Glomerular visceral epithelial cell (primary cell): Measurements from ENCODE around the gene DUT.

Source experiments
- DNase-seq: peaks from one replicate; pipeline ENCODE4 v3.0.0-alpha.2; 2016; ENCODE audit errors: extremely low spot score

DUT gene

DNA sequence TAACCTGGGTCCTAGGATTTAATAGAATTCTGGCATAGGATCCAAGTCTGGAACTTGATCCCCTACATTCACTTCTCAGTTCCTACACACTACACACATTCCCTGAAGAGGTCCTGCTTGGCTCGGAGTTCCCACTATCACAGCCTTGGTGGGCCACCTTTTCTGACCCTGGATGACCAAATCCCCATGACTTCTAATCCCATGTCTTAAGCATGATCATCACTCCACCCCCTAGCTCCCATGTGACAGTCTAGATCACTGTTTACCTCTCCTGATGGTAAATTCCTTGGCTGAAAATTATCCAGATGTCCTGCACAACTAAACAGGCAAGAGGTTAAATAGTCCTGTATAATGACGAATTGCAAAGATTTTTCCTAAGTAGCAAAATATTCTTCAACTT is 40.3 kb downstream of the DUT start:
- DNase-seq: no peak

DNA sequence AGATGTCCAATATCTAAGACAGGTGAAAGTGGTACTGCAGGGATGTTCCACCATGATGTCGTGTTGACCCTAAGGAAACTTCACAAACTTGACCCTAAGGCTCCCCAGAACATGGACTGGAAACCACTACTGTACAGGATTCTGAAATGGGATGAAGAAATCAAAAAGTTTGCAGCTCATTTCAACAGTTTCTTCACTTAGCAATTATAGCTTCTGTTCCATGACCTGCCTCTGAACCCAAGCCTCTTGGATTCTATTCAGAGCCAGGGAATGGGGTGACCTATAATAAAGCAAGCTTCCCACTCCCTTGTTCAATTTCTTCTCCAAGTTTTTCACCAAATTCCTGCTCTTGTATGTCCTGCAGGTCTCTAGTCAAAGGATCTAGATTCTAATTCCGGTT is 40.7 kb downstream of the DUT start:
- DNase-seq: no peak

DNA sequence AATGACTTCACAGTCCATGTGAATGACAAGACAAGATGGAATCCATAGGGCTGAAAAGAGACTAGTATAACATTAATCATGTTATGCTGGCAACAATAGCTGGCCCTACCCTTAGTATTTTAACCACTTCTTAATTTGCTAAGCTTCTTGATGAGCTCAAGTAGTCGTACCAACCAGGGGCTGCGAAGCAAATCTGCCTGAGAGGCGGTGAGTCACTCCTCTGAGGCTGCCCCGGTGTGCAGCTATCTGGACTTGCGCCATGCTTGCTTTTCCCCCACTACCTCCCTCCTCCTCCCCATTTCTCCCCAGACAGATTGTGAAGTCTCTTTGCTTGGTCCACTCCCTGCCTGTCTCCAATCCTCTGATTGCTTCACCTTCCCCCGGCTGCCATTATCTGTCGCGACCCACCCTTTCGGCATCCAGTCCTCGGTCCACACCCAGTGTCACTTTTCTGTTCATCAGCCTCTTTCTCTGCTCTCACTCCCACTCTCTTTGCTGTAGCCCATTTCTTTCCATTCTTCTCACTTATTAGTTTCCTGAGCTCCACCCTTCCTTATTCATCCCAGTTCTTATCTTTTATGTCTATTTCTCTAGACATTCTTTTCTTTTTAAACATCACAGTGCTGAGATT is 42.7 kb downstream of the DUT start:
- DNase-seq: peak; percentile 85

DNA sequence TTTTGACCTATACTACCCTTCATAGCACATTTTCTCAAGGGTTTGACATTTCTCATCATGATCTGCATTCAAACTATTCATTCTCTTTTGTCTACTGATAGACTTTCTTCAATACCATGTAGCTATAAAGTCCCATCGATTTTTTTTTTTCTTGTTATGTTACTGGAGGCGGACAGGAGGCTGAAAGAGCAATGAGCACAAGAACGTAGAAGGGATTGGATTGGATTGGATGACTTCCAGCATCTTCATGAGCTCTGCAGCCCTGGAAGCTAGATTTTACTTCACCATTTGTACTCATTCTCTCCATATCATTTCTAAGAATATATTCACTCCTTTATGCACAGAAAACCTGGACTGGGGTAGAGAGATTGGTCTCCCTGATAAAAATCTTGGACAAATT is 43.2 kb downstream of the DUT start:
- DNase-seq: no peak

DNA sequence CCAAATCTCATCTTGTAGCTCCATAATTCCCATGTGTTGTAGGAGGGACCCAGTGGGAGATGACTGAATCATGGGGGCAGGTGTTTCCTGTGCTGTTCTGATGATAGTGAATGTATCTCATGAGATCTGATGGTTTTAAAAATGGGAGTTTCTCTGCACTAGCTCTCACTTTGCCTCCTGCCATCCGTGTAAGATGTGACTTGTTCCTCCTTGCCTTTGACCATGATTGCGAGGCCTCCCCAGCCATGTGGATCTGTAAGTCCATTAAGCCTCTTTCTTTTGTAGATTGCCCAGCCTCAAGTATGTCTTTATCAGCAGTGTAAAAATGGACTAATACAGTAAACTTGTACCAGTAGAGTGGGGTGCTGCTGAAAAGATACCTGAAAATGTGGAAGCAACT is 44.5 kb downstream of the DUT start:
- no peak for DNase-seq

DNA sequence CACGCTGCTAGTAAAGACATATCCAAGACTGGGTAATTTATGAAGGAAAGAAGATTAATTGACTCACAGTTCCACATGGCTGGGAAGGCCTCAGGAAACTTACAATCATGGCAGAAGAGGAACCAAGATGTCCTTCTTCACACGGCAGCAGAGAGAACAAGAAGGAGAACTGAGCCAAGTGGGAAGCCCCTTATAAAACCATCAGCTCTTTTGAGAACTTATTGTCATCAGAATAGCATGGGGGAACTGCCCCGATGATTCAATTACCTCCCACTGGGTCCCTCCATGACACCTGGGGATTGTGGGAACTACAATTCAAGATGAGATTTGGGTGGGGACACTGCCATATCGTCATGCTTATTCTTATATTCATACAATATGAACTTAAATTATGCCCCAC is 49.0 kb downstream of the DUT start:
- no peak for DNase-seq

DNA sequence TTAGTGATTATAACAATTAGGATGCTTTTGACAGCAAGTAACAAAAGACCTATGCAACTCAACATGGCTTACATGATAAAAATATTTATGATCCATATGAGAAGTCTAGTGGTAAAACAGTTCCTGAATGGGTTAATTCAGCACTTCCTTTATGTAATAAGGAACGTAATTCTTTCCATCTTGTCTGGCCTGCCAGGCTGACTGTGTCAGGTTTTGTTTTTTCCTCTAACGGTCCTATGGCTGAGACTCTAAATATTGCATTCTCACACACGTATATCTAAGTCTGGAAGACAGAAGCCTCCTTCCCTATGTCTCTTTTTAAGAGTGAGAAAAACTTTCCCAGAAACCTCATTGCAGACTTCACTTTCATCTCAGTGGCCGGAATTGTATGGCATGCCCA is 50.6 kb downstream of the DUT start:
- no peak for DNase-seq

DNA sequence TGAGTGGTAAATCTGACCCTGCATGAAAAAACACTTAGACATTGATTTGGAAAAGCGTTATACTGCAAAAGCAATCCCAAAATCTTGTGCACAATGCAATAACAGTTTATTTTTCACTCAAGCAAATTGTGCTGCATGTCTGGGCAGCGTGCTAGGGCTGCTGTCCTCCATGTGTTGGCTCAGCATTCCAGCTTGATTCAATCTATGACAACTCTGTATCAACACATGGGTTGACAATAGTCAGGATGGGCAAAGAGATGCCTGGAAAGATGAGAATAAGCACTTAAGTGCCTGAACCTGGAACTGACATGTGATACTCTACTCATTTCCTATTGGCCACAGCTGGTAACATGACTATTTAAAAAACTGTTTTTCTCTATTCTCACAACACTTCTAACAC is 51.8 kb downstream of the DUT start:
- no peak for DNase-seq

DNA sequence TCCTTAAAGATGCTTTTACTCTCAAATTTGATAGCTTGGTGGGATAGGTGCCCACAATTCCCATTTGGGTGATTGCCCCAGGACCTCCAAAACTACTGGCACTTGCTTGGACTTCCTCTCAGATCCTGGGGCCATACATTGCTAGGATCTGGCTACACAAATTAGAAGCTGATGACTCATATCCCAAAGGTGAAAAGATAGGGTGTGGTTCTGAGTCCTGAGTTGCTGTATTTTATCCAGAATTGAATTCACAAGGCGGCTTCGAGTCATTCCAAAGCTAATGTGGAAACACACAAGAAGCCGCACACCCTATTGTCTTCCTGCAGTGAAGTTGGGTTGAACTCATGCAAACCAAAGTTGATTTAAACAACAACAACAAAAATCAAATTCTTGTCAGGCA is 53.4 kb downstream of the DUT start:
- no peak for DNase-seq

DNA sequence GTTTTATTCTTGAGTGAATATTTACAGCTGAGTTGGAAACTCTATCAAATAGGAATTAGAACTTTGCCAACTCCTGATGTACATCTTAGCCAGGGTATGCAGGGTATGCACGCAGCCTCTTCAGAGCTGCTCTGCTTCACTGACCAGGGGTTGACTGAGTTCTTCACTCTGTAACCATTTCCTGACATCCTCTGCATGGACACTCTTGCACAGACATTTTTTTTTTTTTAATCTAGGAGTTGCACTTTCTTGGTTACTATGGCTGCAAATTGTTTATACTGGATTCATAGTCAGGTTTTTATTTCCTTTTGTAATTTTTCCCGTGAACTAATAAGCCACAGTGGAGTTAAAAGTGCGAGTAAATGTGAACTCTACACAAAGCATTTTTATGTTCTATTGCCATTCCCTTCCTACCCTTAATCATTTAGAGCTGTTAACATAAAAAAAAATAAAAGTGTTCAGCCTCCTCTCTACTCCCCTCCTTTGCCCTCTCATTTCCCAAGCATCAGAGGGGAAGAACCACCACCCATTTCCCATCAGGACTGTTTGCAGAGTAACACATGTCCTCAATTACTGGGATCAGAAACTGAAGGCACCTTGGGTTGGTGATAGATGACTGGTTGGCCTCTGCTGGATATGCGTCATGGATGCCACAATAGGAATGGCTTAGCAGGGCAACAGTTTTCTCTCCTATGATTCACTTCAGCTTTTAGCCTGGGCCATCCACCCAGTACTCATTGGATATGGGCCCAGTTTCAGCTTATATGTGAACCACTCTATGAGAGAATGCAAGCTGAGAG is 54.0 kb downstream of the DUT start:
- peak; percentile 77 for DNase-seq

DNA sequence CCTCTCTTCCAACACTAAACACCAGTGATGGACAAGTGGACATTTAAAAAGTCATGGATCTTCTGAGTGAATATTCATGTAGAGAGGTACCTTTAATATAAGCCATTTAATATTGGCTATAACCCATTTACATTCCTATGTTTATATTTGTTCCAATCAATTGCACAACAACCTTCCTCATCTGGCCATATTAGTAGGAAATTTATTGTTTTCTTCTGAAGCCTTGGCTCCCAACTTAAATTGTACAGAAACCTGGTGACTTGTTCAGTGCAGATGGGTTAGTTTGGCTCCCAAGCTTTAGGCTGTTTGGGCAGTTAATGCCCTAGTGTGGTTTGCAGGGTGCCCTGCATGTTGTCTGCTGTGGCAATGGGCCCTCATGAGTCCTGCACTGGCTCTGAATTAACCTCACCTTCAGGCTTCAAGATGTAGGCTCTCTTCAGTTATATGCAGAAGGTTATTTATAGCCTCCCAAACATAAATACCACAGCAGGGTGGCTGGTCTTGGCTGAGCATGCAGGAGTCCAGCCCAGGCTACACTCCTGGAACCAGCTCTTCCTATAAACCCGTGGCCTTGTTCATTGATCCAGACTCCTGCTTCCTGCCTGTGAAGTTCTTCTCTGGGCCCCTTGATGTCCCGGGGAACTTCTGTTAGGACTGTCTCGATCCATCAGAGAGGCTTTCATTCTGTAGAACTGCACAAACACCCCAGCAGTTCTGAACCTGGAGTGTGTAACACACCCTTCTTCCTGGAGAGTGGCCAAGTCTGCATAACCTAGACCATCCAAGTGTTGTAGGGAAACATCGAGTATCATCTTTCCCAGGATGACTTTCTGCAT is 57.0 kb downstream of the DUT start:
- no peak for DNase-seq

DNA sequence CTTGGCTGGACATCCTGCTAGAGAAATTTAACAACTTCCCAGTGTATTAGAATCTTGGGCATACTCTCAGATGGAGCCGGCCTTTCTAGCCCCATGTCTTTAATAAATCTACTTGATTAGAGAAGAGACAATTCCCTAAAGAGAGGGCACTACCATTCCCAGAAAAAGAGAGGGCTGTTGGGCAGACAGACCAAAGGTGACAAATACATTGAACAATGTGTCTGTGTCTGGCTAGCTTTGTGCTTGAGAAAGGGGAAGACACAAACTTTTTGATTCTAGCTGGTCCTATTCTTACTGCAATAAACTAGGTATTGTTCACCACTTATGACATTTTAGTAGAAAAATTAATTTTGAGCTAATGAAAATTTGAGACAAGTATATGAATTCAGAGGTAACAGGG is 57.7 kb downstream of the DUT start:
- no peak for DNase-seq

DNA sequence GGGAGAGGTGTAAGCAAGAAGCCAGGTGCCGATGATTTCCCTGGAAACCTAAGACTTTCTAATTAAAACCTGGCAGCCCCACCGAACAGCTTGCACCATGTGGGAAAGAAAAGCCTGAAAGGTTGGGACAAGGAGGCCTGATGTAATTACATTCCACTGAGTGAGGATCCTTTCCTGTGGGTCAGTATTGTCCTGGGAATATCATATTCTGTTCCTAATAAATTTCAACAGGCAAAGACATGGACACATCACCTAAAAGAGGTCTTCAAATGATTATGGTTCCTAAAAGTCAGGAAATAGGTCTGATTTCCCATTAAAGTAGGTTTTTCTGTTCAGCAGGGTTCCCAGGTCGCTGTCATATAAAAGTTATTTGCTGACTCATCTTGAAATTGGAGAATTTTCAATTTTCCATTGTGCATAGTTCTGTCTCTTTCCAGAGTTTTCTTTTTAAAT is 58.5 kb downstream of the DUT start:
- DNase-seq: no peak

DNA sequence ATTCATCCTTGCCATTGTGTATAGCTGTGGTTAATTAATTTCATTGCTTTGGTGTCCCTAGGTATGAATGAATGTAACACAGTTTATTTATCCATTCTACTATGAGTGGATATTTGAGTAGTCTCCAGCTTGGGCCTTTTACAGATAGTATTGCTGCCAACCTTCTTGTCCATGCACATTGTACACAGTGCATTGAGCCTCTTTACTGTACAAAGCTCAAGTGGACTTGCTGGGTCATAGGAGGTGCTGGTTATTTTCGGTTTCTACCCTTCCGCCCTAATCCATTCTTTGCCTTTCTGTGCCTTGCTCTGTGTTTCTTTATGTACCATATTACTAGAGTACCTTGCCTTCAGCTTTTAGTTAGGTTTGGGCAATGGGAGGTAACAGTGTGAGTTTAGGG is 60.7 kb downstream of the DUT start:
- no peak for DNase-seq

DNA sequence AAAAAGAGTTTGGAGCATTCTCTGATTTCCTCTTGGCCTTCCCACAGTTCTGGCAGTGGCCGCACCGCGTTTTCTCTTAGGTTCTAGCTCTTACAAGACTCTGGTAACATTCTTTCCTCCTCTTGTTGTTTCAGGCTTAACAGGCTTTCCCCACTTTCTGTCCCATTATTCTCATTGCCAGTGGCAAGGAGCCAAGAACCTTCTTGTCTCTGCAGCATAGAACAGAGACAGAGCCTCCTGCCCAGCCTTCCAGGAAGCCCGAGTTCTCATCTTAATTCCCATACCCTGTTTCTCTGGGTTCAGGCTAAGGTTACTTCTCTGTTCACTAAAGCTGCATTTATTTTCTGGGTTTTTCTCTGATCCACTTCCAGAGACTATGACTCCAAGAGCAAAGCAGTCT is 61.1 kb downstream of the DUT start:
- no peak for DNase-seq
